KG1 (cell line): Measurements from ENCODE around the gene EARS2.
"Not testable (repeated sequence)": the region's sequence is repeated elsewhere in the genome, so short reads cannot be mapped to it uniquely, and the experiment has no call there.

Source experiments
- DNase-seq: peaks from one replicate; lab custom pipeline; 2025; lab: John Stamatoyannopoulos, UW

Gene EARS2

DNA sequence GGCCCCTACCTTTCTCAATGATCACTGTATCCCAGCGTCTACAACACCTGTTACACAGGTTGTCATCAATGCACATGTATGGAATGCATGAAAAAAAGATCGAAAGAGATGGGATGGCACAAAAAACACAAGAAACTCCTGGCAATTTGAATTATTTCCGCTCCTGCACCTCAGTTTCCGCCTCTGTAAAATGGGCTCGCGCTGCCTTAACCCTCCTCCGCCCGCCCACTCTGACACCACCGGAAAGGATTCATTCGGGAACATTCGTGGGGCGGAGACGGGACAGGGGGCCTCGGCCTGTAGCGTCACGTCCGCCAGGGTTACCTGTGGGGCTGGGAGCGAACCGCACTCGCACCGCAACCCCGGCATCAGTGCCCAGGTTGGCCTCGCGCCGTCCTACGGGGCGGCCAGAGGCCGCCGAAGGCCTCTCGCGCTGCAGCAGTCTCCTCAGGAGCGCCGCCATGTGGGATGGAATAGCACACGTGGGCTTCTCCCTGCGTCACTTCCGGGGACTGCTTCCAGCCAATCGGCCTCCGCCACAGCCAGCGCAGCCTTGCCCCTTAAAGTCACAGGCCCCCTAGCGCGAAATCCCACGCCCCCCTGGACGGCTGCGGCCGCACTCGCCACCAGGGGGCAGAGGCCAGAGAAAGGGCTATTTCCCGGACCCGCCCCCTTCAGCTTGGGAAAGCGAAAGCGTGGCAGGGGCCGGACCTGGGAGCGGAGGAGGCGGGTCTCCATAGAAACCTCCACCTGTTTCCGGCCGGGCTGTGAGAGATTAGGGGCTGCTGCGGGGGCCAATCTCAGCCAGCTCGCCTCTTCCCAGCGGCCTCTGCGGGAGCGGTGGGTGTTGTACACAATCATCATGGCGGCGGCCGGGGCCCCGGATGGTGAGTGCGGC, at the start of gene EARS2, which contains the start of gene UBFD1:
Gene EARS2, minus strand, starts transcription at position 470 of the 898 bp plus-strand sequence. Its CDS starts 7 bp downstream, at position 463.
Gene UBFD1, plus strand, starts transcription at position 847 of the 898 bp plus-strand sequence. Its CDS starts 16 bp downstream, at position 863.
- DNase-seq: peak; percentile 95

DNA sequence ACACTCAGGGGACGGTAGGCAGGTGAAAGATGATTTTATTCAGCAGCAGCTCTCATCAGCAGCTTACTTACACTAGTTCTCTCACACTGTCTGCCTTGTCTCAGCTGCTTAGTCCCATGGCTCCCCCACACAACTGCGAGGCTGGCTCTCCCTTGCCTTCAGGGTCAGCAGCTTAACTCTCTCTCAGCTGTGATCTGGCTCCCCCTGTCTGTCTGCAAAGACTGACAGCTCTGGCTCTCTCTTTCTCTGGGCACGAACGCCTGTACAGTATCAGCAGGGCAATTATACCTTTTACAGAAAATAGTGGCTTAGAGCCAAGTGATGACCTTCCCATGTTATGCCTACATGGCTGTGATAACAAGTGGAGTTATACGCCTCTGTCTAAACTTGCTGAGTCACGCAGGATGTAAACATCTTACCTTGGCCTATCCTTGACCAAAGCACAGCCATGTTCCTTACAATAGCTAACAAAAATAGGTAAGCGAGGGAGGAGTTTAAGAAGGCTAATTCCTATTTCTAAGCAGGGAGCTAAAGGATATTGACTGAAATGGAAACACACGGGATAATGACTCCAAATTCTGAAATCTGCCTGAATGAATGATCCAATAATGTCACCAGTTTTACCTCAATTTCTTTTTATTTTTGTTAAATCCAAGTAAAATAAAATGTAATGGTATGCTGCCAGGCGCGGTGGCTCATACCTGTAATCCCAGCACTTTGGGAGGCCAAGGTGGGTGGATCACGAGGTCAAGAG, 40.0 kb upstream of the EARS2 start:
- no peak for DNase-seq

GRCh38 chr16:23595951-23596720, 39.0 kb upstream of the EARS2 start, which contains the start of gene NDUFAB1:
NDUFAB1 (minus strand) TSS chr16:23596316; CDS start chr16:23596290, 26 bp downstream.
- peak; percentile 87 for DNase-seq

DNA sequence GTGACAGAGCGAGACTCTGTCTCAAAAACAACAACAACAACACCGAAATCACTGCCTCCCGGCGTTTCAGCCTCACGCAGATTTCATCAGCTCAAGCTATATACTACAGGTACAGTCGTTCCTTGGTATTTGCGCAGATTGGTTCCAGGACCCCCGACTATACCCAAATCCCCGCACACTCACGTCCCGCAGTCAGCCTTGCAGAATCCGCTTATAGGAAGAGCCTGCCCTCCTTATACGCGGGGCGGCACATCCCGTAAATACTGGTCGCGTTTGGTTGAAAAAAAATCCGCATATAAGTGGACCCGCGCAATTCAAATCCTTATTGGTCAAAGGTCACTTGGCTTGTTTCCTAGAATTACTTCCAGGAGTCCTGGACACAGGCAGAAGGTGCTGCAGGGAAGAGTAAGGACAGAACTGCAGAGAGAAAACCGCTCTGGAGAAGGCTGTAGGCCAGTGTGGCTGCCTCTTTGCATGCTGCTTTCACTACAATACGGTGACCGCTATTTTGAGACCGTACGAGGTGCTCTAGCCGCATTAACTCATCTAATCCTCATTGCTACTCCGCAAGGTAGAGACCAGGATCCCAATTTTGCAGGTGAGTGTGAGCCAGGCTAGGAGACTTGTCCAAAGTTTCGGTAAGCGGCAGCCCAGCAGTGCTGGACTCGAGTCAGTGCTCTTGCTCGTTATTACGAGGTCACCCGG, 38.2 kb upstream of the EARS2 start:
- DNase-seq: no peak

DNA sequence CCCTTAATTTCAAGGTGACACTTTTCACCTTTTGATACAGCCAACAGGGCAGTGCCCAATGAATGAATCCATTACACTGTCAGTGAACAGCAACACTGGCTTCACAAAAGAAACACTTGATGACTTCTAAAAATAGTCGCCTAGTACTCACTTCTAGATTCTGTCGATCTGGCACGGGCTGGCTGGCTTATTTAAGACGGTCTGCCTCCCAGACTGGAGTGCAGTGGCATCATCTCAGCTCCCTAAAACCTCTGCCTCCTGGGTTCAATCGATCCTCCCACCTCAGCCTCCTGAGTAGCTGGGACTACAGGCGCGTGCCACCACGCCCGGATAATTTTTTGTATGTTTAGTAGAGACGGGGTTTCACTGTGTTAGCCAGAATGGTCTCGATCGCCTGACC, 37.0 kb upstream of the EARS2 start:
- DNase-seq: no peak

- DNase-seq: no peak
Observed at GRCh38 chr16:23590181-23590580, 33.0 kb upstream of the EARS2 start.

DNA sequence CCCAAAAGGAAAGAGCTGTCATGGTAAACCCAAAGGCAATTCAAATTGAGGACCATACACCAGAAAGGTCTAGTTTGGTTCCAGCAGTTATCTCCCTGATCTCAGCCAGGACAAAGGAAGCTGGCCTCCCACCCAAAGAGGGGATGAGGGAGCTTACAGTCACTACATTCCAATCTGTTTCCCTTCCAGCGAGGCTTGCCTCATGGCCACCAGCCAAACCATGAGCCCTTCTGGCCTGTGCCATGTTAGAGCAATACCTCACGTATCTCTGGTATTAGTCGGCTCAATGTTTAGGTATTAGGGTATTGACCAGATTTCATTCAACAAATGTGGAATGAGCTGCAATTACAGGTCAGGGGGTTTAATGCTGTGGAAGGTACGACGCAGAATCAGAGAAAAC, 30.6 kb upstream of the EARS2 start:
- DNase-seq: no peak

DNA sequence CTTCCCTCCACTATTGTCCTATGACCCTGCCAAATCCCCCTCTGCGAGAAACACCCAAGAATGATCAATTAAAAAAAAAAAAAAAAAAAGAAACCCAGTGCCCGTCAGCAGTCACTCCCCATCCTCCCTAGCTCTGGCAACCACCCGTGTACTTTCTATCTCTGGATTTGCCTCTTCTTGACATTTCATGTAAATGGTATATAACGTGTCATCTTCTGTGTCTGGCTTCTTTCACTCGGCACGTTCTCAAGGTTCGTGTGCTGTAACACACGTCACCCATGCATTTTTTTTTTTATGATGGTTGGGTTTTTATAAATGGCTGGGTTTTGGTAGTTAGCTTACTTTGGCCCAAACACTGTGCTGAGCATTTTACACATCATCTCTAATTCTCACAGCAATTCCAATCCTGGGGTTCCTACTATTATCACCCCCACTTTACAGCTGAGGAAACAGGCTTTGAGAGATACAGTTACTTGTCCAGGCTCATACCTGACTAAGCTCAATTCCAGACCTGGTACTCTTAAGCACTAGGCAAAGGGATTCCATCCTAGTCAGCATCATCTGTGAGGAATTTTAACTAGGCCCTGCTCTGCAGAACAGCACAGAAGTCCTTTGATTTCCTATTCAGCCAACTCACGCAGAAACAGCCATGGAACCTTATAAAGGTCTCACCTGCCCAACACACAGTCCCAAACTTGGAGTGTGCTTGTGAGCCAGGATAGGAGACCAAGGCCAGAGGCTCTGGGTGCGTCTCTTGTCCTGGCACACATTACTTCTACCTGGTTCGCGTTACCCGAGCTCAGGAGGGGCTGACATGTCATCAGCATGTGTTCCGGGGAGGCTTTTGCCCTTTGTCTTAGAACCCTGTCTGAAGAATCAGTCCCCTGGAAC, 27.3 kb upstream of the EARS2 start:
- DNase-seq: no peak

- DNase-seq: not testable (repeated sequence)
Observed at GRCh38 chr16:23583271-23583670, 26.1 kb upstream of the EARS2 start.

GRCh38 chr16:23581764-23582163, 24.6 kb upstream of the EARS2 start:
- no peak for DNase-seq

DNA sequence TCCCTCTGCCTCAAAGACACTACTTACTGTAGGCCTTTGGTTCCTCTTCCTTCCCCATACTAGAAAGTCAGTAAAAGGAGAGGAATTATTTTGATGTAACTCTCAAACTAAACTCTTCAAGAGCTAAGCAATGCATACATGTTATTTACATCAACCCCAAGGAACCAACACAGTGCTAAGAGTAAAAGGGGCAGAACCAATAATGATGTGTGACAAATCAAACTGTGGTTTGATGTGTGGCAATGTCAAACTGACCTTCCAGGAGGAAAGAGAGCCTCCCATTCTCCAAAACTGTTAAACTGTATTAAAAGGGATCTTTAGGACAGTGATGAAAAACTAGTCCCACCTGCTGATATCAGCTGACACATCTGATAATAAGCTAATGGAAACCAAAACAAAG, 23.2 kb upstream of the EARS2 start:
- DNase-seq: no peak

DNA sequence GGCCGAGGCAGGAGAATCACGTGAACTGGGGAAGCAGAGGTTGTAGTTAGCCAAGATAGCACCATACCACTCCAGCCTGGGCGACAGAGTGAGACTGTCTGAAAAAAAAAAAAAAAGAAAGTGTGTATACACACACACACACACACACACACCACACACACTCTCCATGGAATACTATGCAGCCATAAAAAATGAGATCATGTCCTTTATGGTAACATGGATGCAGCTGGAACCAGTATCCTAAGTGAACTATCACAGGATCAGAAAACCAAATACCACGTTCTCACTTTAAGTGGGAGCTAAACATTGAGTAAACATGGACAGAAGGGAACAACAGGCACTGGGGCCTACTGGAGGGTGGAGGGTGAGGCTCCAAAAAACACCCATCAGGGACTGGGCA, 22.2 kb upstream of the EARS2 start:
- DNase-seq: no peak

GRCh38 chr16:23578101-23578830, 21.1 kb upstream of the EARS2 start:
- no peak for DNase-seq

- DNase-seq: no peak
Observed at GRCh38 chr16:23577493-23577892, 20.3 kb upstream of the EARS2 start.

DNA sequence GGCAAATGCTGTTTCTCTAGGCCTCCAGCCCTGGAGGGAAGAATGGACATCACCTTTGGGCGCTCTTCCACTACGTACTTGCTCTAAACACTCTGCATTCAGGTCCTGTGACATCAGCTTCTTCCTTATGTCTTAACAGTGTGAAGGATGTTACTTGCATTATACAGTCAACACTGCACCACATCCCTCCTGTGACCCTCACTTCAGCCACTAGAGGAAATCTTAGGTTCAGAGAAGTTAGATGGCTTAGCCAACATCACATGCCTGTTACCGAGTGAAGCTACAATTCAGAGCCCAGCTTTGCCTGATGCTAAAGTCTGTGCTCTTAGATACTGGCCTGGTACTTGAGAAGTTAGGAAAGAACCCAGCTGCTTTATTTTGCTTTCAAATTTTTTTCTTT, 18.7 kb upstream of the EARS2 start:
- no peak for DNase-seq

DNA sequence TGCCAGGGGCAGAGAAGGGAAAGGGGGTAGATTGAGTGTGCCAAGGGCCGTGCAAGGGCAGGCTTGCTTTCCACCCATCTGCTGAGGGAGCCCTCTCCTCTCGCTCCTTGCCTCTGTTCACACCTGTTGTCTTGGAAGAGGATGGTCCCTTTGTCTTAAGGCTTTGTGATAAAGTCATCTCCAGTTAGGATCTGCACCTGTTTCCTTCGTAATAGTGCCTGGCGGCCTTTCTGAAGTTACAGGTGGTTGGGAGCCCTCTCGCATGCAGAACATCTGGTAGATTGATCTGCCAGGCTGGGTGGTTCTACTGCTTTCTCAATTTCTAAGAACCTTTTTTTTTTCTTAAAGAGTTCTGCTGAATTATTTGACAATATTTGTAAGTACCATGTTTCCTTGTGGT, 16.7 kb upstream of the EARS2 start:
- DNase-seq: no peak

DNA sequence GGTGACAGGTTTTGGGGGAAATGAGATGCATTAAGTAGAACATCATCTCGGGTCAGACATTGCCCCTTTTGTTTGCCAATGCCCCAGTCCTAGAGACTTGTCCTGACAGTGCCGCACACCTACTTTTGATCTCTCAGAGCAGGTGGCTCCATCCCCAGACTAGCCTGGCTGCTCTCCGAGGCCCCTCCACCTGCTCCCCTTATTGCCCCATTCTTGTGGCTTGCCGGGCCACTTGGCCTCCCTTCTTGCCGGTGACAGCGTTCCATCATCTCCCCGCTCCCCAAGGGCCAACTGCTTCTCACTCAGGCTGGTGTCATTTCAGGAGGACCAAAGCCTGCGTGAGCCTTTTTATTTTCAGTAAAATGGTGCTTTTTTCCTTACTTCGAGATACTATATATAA, 15.2 kb upstream of the EARS2 start:
- no peak for DNase-seq

DNA sequence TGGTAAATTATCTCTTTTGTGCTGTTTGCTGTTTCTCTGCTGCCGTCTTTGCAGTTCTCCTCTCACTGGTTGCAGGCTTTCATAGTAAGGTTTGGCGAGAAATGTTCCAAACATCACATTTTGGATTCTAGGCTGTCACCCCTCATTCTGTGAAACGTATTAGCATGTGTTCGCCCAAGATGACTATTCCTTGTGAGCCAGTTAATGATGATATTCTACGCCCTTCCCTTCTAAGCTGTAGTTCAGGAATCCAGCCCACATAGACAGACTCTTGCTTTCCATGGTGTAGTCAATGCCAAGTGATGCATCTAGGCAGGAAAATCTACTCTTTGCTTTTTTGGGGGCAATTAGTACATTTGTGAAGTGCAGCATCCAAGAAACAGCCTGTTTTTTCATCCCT, 14.7 kb upstream of the EARS2 start:
- no peak for DNase-seq

DNA sequence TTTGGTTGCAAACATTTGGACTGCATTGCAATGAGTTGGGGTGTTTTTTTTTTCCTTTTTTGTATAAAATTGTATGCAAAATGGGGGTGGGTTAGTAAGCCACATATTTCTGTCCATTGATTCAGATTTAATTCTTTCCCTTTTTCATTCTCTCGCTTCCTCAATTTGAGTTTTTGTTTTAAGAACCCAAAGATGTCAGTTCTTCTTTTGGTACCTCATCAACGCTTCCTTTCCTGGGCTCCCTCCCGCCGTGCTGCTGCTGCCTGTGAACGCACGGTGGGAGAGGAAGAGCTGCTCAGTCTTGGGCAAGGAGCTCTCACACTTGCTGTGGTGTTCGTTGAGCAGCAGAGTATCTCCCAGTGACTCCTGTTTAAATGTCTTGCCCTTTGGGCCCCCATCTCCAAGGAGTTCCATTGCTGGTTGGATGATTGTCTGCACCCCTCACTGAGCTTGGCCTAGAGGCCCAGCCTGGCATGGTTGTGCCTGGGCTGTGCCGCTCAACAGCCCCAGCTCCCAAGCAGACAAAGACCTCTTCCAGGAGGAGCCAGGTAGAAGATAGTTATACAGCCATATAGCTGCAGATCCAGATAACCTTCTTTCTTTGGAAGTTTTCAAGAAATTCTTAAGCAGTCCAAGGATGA, 14.0 kb upstream of the EARS2 start:
- no peak for DNase-seq
